Pancreas (tissue), 10 donors: ENCODE measurements around the gene LRRN4CL. TPM values are rescaled to one million over a fixed set of nuclear protein-coding genes. Genes with fewer than 3 reads are reported as not detected.
"Not testable (repeated sequence)": the region's sequence is repeated elsewhere in the genome, so short reads cannot be mapped to it uniquely, and the experiment has no call there.

Experiments
- ATAC-seq, 4 donors: fragments of 200-7000 bp; cut with Tn5 transposase; one replicate each; pipeline versions ENCODE4 v1.8.0 to v1.9.1; 2020; ENCODE audit warnings: mild to moderate bottlenecking in 4 of 4, moderate library complexity in 4 of 4
- DNase-seq, 6 donors: peaks; one replicate each; pipeline ENCODE4 v3.0.0-alpha.2; 2020
- FAIRE-seq: peaks from 2 replicates; lab custom pipeline; 2012; peaks lifted over from hg19 to GRCh38; lab: Jason Lieb, UNC
- H3K27ac ChIP-seq, 4 donors: fragments of 200-600 bp; sonication (generic); 1 replicate in 3 of 4; 2 replicates in 1 of 4; pipeline versions ENCODE4 v1.5.0 to v1.8.0; 2020
- H3K27me3 ChIP-seq, 4 donors: fragments of 200-600 bp; one replicate each; pipeline ENCODE4 v1.8.0; 2021
- H3K36me3 ChIP-seq, 3 donors: fragments of 200-600 bp; sonication (generic) in 1 of 3; one replicate each; pipeline versions ENCODE4 v1.5.0 to v1.8.0; 2020 to 2021
- H3K4me1 ChIP-seq, 3 donors: fragments of 200-600 bp; one replicate each; pipeline ENCODE4 v1.8.0; 2021
- H3K4me3 ChIP-seq, 4 donors: fragments of 200-600 bp; sonication (generic) in 2 of 4; one replicate each; pipeline versions ENCODE4 v1.5.0 to v1.8.0; 2020 to 2021
- H3K9me3 ChIP-seq, 4 donors: fragments of 200-600 bp; one replicate each; pipeline ENCODE4 v1.8.0; 2021
- CTCF ChIP-seq, 4 donors: fragments of 200-600 bp; sonication (generic) in 3 of 4; IDR thresholded peaks; one replicate each; pipeline versions ENCODE4 v1.5.0 to v1.8.0; 2021; ENCODE audit warnings: antibody characterized with exemption in 4 of 4
- WGBS, 2 donors: extraction: QIAGEN DNeasy Blood & Tissue Kit; methylation state at CpG; one replicate each; pipeline ENCODE4 v1.1.7; 2013; 5-methylcytosine and 5-hydroxymethylcytosine counted together
- intact Hi-C, 3 donors: fragments of 100-400 bp; cut with DNase I; formaldehyde crosslinking; loops; one replicate each; pipeline versions ENCODE4 v1.11.1 to v1.14.2; 2022
- polyA plus RNA-seq, 2 donors: library from polyadenylated mRNA; stranded (reverse); fragments of 200-250 nt; gene quantifications; one replicate each; pipeline ENCODE4 v1.2.3, GENCODE V29; 2013
- total RNA-seq, 6 donors: library from RNA; stranded (reverse); fragmentation: NEBNext Ultra II Directional in 4 of 6; extraction: Animal tissue kit (Norgen Biotek cat#: 25700) in 4 of 6; gene quantifications; one replicate each; pipeline versions ENCODE4 v1.2.1 to v1.2.4, GENCODE V29; 2021 to 2023
- donor health status: healthy with polysubstance abuse.
- donor health status: DM: no; HTN: no; CAD: no; lungs with moderate emphysema.
- donor health status: DM: no; HTN: no; CAD: no.
- donor health status: control.
- donor health status: control.
- donor health status: Bipolar disorder and iron deficiency.
- donor health status: DM: yes; HTN: yes; CAD: no.
- donor health status: DM: no; HTN: no; CAD: no.
- donor health status: DM: no; HTN: no; CAD: no.
- donor health status: DM: yes; HTN: yes; CAD: no.

Gene LRRN4CL
- total RNA-seq (1 to 10 TPM in 2 of 6 donors, under 1 TPM in 4; 0.16 to 1.6 (median 0.53) TPM), polyA plus RNA-seq (under 1 TPM; 0.23 to 0.76 TPM)

- no peak for TF ChIP-seq CTCF (IDR thresholded peaks at IDR 0.05)
- H3K27ac ChIP-seq, result no peak within 1 kb of the TSS
These were observed at the start of gene LRRN4CL for GRCh38 chr11:62689421-62690183. Gene LRRN4CL (minus strand): TSS chr11:62689530. CDS start chr11:62688508, 1,022 bp downstream.

GRCh38 chr11:62737196-62737595 is 47.9 kb upstream of the LRRN4CL start:
- no peak for FAIRE-seq
- H3K36me3 ChIP-seq, result peaks cover 3 to 38% (median 9%) of the 10 kb centered on the region in 3 donors
- no peak overlapping the region for H3K4me3 ChIP-seq
- no peak overlapping the region for H3K27ac ChIP-seq
- no peak for DNase-seq
- H3K9me3 ChIP-seq, result no peaks in the 10 kb centered on the region
- intact Hi-C loops, result no loop called here
- TF ChIP-seq CTCF (IDR thresholded peaks at IDR 0.05), result no peak
- ATAC-seq, result no peak
- H3K27me3 ChIP-seq, result no peaks in the 10 kb centered on the region
- no peaks in the 10 kb centered on the region for H3K4me1 ChIP-seq

More at GRCh38 chr11:62689421-62690183, at the start of gene LRRN4CL:
- peak; percentile 31 to 70 (median 68) for ATAC-seq
- DNase-seq, result peak in 1 of 6 donors; percentile 45
- peaks cover 0 to 18% (median 0%) of the 10 kb centered on the region in 3 donors for H3K36me3 ChIP-seq
- H3K4me1 ChIP-seq, result no peaks in the 10 kb centered on the region
- no peak for FAIRE-seq
- H3K27me3 ChIP-seq, result no peaks in the 10 kb centered on the region
- intact Hi-C loops, result loop anchor here in 1 of 3 donors (10.0 kb wide), 1 partner anchor 295 kb away; no protein-coding TSS in a partner anchor
- no peaks in the 10 kb centered on the region for H3K9me3 ChIP-seq
- no peak within 1 kb of the TSS for H3K4me3 ChIP-seq
- 52 to 54% methylated on average over 11 of the region's 11 CpGs for WGBS, 2 donors

- H3K27ac ChIP-seq, result no peak overlapping the region
- no peak for ATAC-seq
- intact Hi-C loops, result no loop called here
- no peaks in the 10 kb centered on the region for H3K9me3 ChIP-seq
- no peak for FAIRE-seq
- TF ChIP-seq CTCF (IDR thresholded peaks at IDR 0.05), result no peak
- no peak overlapping the region for H3K4me3 ChIP-seq
- H3K36me3 ChIP-seq, result peaks cover 0 to 23% (median 0%) of the 10 kb centered on the region in 3 donors
- 78 to 85% methylated on average over 2 of the region's 2 CpGs for WGBS, 2 donors
- no peak for DNase-seq
- no peaks in the 10 kb centered on the region for H3K27me3 ChIP-seq
- peaks cover 9 to 15% (median 10%) of the 10 kb centered on the region in 3 donors for H3K4me1 ChIP-seq
These were observed 43.5 kb upstream of the LRRN4CL start for GRCh38 chr11:62732830-62733229.

- ATAC-seq, intact Hi-C loops, H3K9me3 ChIP-seq, H3K27me3 ChIP-seq, DNase-seq, H3K27ac ChIP-seq, FAIRE-seq: not testable (repeated sequence)
- peak overlapping the region in 2 of 4 donors; percentile 68 to 92 for H3K4me3 ChIP-seq
- H3K4me1 ChIP-seq, result peaks cover 9 to 15% (median 10%) of the 10 kb centered on the region in 3 donors
- WGBS, 2 donors, result 80 to 84% methylated on average over 14 of the region's 14 CpGs
- peaks cover 0 to 15% (median 0%) of the 10 kb centered on the region in 3 donors for H3K36me3 ChIP-seq
These were observed 40.7 kb upstream of the LRRN4CL start for GRCh38 chr11:62730076-62730475.

- peak within 1 kb of the TSS; percentile 68 to 92 (median 88) for H3K4me3 ChIP-seq
These were observed 39.0 kb upstream of the LRRN4CL start, which contains the start of gene TTC9C for GRCh38 chr11:62728171-62728988. Gene TTC9C (plus strand): TSS chr11:62728486. CDS start chr11:62728849, 363 bp downstream.

More at GRCh38 chr11:62728171-62728988, 39.0 kb upstream of the LRRN4CL start, which contains the start of gene TTC9C:
- FAIRE-seq (no peak), ATAC-seq (peak; percentile 62 to 83 (median 74)), DNase-seq (peak; percentile 78 to 86 (median 84))
- intact Hi-C loops, result no loop called here
- H3K36me3 ChIP-seq, result peaks cover 0 to 6% (median 6%) of the 10 kb centered on the region in 3 donors
- peak within 1 kb of the TSS; percentile 88 to 93 (median 92) for H3K27ac ChIP-seq
- H3K4me1 ChIP-seq, result peaks cover 9 to 27% (median 20%) of the 10 kb centered on the region in 3 donors
- WGBS, 2 donors, result 0% methylated on average over 28 to 29 of the region's 29 CpGs
- H3K27me3 ChIP-seq, result no peaks in the 10 kb centered on the region
- no peak for TF ChIP-seq CTCF (IDR thresholded peaks at IDR 0.05)
- H3K9me3 ChIP-seq, result no peaks in the 10 kb centered on the region
